Measurements from ENCODE around the gene ARL4A.

ARL4A gene

GRCh38 chr7:12721286-12721830 is 33.9 kb downstream of the ARL4A start:
- TF ChIP-seq SIN3A (IDR thresholded peaks at IDR 0.05; ENCODE audit: borderline replicate concordance, insufficient read depth, low read length) = no peak
- no peak for TF ChIP-seq TAF1 (IDR thresholded peaks at IDR 0.05; ENCODE audit: borderline replicate concordance, insufficient read depth, low read length)
- no peak for TF ChIP-seq POLR2AphosphoS5 (IDR thresholded peaks at IDR 0.05; ENCODE audit: low read depth, low read length)
- no peak for TF ChIP-seq FOXP2 (optimal IDR thresholded peaks at IDR 0.05; ENCODE audit: borderline replicate concordance, extremely low read depth, extremely low read length, insufficient read depth)

GRCh38 chr7:12722136-12722535 is 34.7 kb downstream of the ARL4A start:
- TF ChIP-seq FOXP2 (optimal IDR thresholded peaks at IDR 0.05; ENCODE audit: borderline replicate concordance, extremely low read depth, extremely low read length, insufficient read depth) = no peak
- TF ChIP-seq TAF1 (IDR thresholded peaks at IDR 0.05; ENCODE audit: borderline replicate concordance, insufficient read depth, low read length) = no peak
- TF ChIP-seq REST (IDR thresholded peaks at IDR 0.05; ENCODE audit: insufficient read depth in 1 of 2, low read depth in 2 of 2, low read length in 2 of 2) = no peak
- no peak for TF ChIP-seq SIN3A (IDR thresholded peaks at IDR 0.05; ENCODE audit: borderline replicate concordance, insufficient read depth, low read length)
- TF ChIP-seq POLR2AphosphoS5 (IDR thresholded peaks at IDR 0.05; ENCODE audit: low read depth, low read length) = no peak

GRCh38 chr7:12722636-12723605 is 35.5 kb downstream of the ARL4A start:
- TF ChIP-seq FOXP2 (optimal IDR thresholded peaks at IDR 0.05; ENCODE audit: borderline replicate concordance, extremely low read depth, extremely low read length, insufficient read depth) = no peak

GRCh38 chr7:12725575-12726316 is 38.3 kb downstream of the ARL4A start:
- TF ChIP-seq FOXP2 (optimal IDR thresholded peaks at IDR 0.05; ENCODE audit: borderline replicate concordance, extremely low read depth, extremely low read length, insufficient read depth) = no peak
- TF ChIP-seq SIN3A (IDR thresholded peaks at IDR 0.05; ENCODE audit: borderline replicate concordance, insufficient read depth, low read length) = no peak
- TF ChIP-seq TAF1 (IDR thresholded peaks at IDR 0.05; ENCODE audit: borderline replicate concordance, insufficient read depth, low read length) = no peak
- TF ChIP-seq POLR2AphosphoS5 (IDR thresholded peaks at IDR 0.05; ENCODE audit: low read depth, low read length) = no peak
- TF ChIP-seq REST (IDR thresholded peaks at IDR 0.05; ENCODE audit: insufficient read depth in 1 of 2, low read depth in 2 of 2, low read length in 2 of 2) = no peak

GRCh38 chr7:12726908-12727307 is 39.5 kb downstream of the ARL4A start:
- TF ChIP-seq POLR2AphosphoS5 (IDR thresholded peaks at IDR 0.05; ENCODE audit: low read depth, low read length) (no peak), TAF1 (IDR thresholded peaks at IDR 0.05; ENCODE audit: borderline replicate concordance, insufficient read depth, low read length) (no peak), FOXP2 (optimal IDR thresholded peaks at IDR 0.05; ENCODE audit: borderline replicate concordance, extremely low read depth, extremely low read length, insufficient read depth) (no peak), REST (IDR thresholded peaks at IDR 0.05; ENCODE audit: insufficient read depth in 1 of 2, low read depth in 2 of 2, low read length in 2 of 2) (no peak), SIN3A (IDR thresholded peaks at IDR 0.05; ENCODE audit: borderline replicate concordance, insufficient read depth, low read length) (no peak)
